Stimulated activated naive CD8-positive, alpha-beta T cell treated with anti-CD3 and anti-CD28 coated beads, Interleukin-15, Interleukin-2, amounts not matched to agents 100 U/mL and 50 U/mL, for 24 hours (primary cell): ENCODE results near the gene MCRIP2.
A peak's percentile ranks its signal among the peaks of the same experiment; 100 is the strongest.

ENCODE experiments used
- ATAC-seq: fragments of 150-1000 bp; cut with Tn5 transposase; one replicate; pipeline ENCODE4 v1.10.0; 2021
- DNase-seq: peaks from one replicate; pipeline ENCODE4 v3.0.0; 2021

MCRIP2 gene

GRCh38 chr16:632486-633335 lies 8.9 kb upstream of the MCRIP2 start:
- no peak for ATAC-seq
- no peak for DNase-seq

GRCh38 chr16:633336-634050 lies 8.1 kb upstream of the MCRIP2 start:
- DNase-seq (no peak), ATAC-seq (no peak)

- DNase-seq (no peak), ATAC-seq (no peak)
Observed at GRCh38 chr16:634051-634670, 7.5 kb upstream of the MCRIP2 start.

GRCh38 chr16:634996-635395 lies 6.6 kb upstream of the MCRIP2 start:
- ATAC-seq (no peak), DNase-seq (no peak)

GRCh38 chr16:635573-636205 lies 5.9 kb upstream of the MCRIP2 start:
- no peak for ATAC-seq

GRCh38 chr16:636206-637080 lies 5.2 kb upstream of the MCRIP2 start, which contains the start of gene METTL26:
TSS of gene METTL26 (minus strand) at chr16:636305. CDS start at chr16:636290, 15 bp downstream.
- ATAC-seq (peak; percentile 89), DNase-seq (peak; percentile 93)

More at GRCh38 chr16:635573-636205, 5.9 kb upstream of the MCRIP2 start:
- DNase-seq = no peak

GRCh38 chr16:637081-638018 lies 4.3 kb upstream of the MCRIP2 start:
- DNase-seq (peak; percentile 93), ATAC-seq (peak; percentile 55)

- ATAC-seq (no peak), DNase-seq (no peak)
Observed at GRCh38 chr16:638034-638543, 3.5 kb upstream of the MCRIP2 start.

GRCh38 chr16:638836-639235 lies 2.8 kb upstream of the MCRIP2 start:
- DNase-seq (no peak), ATAC-seq (no peak)

- ATAC-seq = no peak
- no peak for DNase-seq
Observed at GRCh38 chr16:640614-641013, 1.0 kb upstream of the MCRIP2 start.

GRCh38 chr16:642189-643049 lies 791 bp downstream of the MCRIP2 start:
- peak; percentile 63 for DNase-seq

GRCh38 chr16:643050-643368 lies 1.4 kb downstream of the MCRIP2 start:
- no peak for DNase-seq
- ATAC-seq = no peak

More at GRCh38 chr16:642189-643049, 791 bp downstream of the MCRIP2 start:
- ATAC-seq = peak; percentile 42

GRCh38 chr16:644556-644955 lies 2.9 kb downstream of the MCRIP2 start:
- DNase-seq (no peak), ATAC-seq (no peak)

GRCh38 chr16:645852-646678 lies 4.4 kb downstream of the MCRIP2 start:
- no peak for ATAC-seq
- no peak for DNase-seq

GRCh38 chr16:646679-647172 lies 5.1 kb downstream of the MCRIP2 start:
- no peak for DNase-seq
- no peak for ATAC-seq

- DNase-seq = no peak
- no peak for ATAC-seq
Observed at GRCh38 chr16:647173-647902, 5.7 kb downstream of the MCRIP2 start.

GRCh38 chr16:648071-648780 lies 6.6 kb downstream of the MCRIP2 start:
- peak; percentile 78 for DNase-seq
- ATAC-seq = peak; percentile 16
